WERI-Rb-1 (cell line): ENCODE data around the gene CLIC2.
"Not testable (repeated sequence)": the region's sequence is repeated elsewhere in the genome, so short reads cannot be mapped to it uniquely, and the experiment has no call there.

Source experiments
- DNase-seq: peaks from one replicate; pipeline ENCODE4 v3.0.0-alpha.2; 2020
- H3K27ac ChIP-seq: fragments of 250-450 bp; sonication (Bioruptor Pico); 2 replicates; pipeline ENCODE4 v1.5.1; 2020; ENCODE audit warnings: mild to moderate bottlenecking, moderate library complexity
- H3K27me3 ChIP-seq: fragments of 250-450 bp; sonication (Bioruptor Pico); 2 replicates; pipeline ENCODE4 v1.5.1; 2021; ENCODE audit warnings: mild to moderate bottlenecking, low read depth, moderate library complexity; ENCODE audit not compliant: insufficient read depth, severe bottlenecking
- H3K36me3 ChIP-seq: fragments of 250-450 bp; sonication (Bioruptor Pico); 2 replicates; pipeline ENCODE4 v1.5.1; 2020; ENCODE audit warnings: mild to moderate bottlenecking, moderate library complexity
- H3K4me3 ChIP-seq: 2 replicates; pipeline ENCODE4 v1.5.1; 2011; ENCODE audit warnings: low read depth, mild to moderate bottlenecking, control low read depth, low read length
- H3K9me3 ChIP-seq: fragments of 250-450 bp; sonication (Bioruptor Pico); 2 replicates; pipeline ENCODE4 v1.5.1; 2021; ENCODE audit warnings: mild to moderate bottlenecking, moderate library complexity; ENCODE audit not compliant: severe bottlenecking
- CTCF ChIP-seq: IDR thresholded peaks from 2 replicates; pipeline ENCODE4 v1.5.1; 2011; ENCODE audit warnings: low read depth, mild to moderate bottlenecking, control low read depth, inconsistent platforms, low read length

Gene CLIC2

GRCh38 chrX:155334486-155335336 is at the start of gene CLIC2:
CLIC2 (minus strand) TSS chrX:155334614; CDS start chrX:155334427, 187 bp downstream.
- no peak for TF ChIP-seq CTCF
- H3K27ac ChIP-seq, result no peak within 1 kb of the TSS
- no peaks in the 10 kb centered on the region for H3K9me3 ChIP-seq
- peaks cover 10% of the 10 kb centered on the region for H3K27me3 ChIP-seq
- H3K4me3 ChIP-seq, result no peak within 1 kb of the TSS
- H3K36me3 ChIP-seq, result no peaks in the 10 kb centered on the region
- DNase-seq, result no peak

DNA sequence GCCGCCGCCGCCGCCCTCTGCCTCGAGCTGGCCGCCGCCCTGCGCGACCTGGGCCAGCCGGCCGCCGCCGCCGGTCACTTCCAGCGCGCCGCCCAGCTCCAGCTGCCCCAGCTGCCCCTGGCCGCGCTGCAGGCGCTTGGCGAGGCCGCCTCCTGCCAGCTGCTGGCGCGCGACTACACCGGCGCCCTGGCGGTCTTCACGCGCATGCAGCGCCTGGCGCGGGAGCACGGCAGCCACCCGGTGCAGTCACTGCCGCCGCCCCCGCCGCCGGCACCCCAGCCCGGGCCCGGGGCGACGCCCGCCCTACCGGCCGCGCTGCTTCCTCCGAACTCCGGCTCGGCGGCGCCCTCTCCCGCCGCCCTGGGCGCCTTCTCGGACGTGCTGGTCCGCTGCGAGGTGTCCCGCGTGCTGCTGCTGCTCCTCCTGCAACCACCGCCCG is 48.1 kb upstream of the CLIC2 start:
- H3K36me3 ChIP-seq, DNase-seq, H3K9me3 ChIP-seq, H3K27me3 ChIP-seq, H3K4me3 ChIP-seq, H3K27ac ChIP-seq: not testable (repeated sequence)

DNA sequence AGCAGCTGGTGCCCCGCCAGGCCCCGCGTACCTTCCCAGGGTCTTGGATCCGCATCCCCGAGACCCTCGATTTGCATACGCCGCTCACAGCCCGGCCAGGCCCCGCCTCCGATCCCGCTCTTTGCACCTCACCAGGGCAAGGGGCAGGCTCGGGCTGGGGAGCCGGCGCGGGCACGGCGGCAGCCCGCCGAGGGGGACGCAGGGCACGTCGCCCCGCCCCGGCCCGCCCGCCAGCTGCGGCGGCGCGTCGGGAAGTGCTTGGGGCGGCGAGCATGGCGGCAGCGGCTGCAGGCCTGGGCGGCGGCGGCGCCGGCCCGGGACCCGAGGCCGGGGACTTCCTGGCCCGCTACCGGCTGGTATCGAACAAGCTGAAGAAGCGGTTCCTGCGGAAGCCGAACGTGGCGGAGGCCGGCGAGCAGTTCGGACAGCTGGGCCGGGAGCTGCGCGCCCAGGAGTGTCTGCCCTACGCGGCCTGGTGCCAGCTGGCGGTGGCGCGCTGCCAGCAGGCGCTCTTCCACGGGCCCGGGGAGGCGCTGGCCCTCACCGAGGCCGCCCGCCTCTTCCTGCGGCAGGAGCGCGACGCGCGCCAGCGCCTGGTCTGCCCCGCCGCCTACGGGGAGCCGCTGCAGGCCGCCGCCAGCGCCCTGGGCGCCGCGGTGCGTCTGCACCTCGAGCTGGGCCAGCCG is 47.6 kb upstream of the CLIC2 start, which contains the start of gene F8A2:
F8A2 (plus strand) TSS at position 253 of the 686 bp plus-strand sequence; CDS start at position 273, 20 bp downstream.
- not testable (repeated sequence) for H3K36me3 ChIP-seq, H3K27ac ChIP-seq, H3K4me3 ChIP-seq

GRCh38 chrX:155379802-155380201 is 45.4 kb upstream of the CLIC2 start:
- not testable (repeated sequence) for H3K36me3 ChIP-seq, H3K9me3 ChIP-seq, H3K4me3 ChIP-seq, DNase-seq, H3K27ac ChIP-seq, H3K27me3 ChIP-seq

More for the DNA sequence above, 47.6 kb upstream of the CLIC2 start, which contains the start of gene F8A2:
- DNase-seq, H3K27me3 ChIP-seq, H3K9me3 ChIP-seq: not testable (repeated sequence)

DNA sequence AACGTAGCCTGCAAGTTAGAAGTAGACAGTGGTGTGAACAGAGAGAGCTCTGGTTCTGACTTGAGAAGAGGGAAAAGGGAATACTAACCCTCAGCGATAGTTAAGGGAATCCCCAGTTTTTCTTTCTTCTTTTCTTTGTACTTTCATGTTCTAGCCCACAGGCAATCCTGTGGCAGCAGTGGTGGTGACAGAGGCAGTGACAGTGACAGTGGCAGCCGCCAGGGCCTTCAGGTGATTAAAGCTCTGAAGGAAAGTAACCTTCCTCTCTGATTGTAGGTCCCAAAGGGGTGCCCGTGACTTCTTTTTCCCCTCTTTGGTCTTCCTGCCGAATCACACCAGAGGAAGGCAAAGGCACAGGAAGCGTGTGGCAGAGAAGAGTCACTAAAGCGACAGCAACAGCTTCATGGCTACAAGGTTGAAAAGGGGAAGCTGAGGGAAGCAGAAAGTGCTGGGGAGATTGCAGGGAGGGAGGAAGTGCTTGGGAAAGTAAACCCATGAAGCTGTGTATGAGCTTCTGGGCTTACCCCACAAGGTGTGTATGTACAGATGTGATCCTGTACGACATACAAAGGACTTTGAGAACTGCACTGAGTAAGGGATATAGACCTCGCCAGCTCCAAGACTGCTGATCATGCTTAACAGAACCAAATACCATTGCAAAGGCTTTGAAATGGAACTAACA is 39.5 kb upstream of the CLIC2 start:
- not testable (repeated sequence) for H3K4me3 ChIP-seq, H3K27me3 ChIP-seq, DNase-seq, H3K27ac ChIP-seq, H3K36me3 ChIP-seq, H3K9me3 ChIP-seq

DNA sequence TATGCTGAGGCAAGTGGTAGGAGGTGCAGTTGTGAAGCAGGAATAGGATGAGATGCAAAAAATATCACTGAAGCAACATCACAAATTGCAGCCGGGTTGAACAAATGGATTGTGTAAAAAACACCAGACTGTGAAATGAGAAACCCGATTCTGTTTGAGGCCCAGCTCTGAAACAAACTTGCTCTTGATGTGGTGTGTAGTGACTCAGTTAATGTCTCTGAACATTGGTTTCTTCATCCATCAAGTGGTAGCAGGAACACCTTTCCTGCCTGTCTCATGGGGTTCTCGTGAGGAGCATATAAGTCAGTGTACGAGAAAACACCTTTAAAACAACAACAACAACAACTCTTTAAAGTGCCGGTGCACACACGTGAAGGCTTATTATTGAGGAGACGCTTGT is 29.3 kb upstream of the CLIC2 start:
- not testable (repeated sequence) for H3K27me3 ChIP-seq, H3K27ac ChIP-seq, DNase-seq

GRCh38 chrX:155349448-155349847 is 15.0 kb upstream of the CLIC2 start:
- H3K36me3 ChIP-seq, H3K27ac ChIP-seq, H3K9me3 ChIP-seq, H3K4me3 ChIP-seq, H3K27me3 ChIP-seq, DNase-seq: not testable (repeated sequence)

More for the DNA sequence above, 29.3 kb upstream of the CLIC2 start:
- H3K4me3 ChIP-seq, H3K9me3 ChIP-seq, H3K36me3 ChIP-seq: not testable (repeated sequence)

- H3K4me3 ChIP-seq, H3K36me3 ChIP-seq, H3K9me3 ChIP-seq, H3K27me3 ChIP-seq, DNase-seq, H3K27ac ChIP-seq: not testable (repeated sequence)
Measured at GRCh38 chrX:155345689-155346088, 11.3 kb upstream of the CLIC2 start.

DNA sequence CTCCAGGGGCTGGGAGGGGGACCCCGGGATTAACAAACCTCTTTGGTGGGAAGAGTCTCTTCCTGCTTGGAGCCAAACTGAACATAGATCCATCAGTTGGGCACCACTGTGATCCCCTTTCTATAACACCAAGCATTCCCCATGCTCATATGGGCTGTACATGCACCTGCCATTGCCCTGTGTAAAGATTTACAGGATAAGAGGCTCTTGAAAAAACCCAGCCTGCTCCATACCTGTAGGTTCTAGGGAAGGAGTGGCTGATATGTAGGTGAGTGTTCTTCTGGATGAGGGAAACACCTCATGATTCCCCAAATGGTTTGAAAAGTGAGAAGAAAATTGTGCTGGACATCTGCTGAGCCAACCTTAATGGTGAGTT is 911 bp upstream of the CLIC2 start:
- H3K27me3 ChIP-seq, H3K4me3 ChIP-seq, H3K36me3 ChIP-seq, DNase-seq, H3K9me3 ChIP-seq, H3K27ac ChIP-seq: not testable (repeated sequence)
